Fibroblast of skin of left quadriceps (primary cell): ENCODE measurements around the gene CGNL1.

Source experiments
- DNase-seq, 2 experiments: peaks; one replicate each; pipeline ENCODE4 v3.0.0-alpha.2; 2013; ENCODE audit warnings: low read depth in 2 of 2

CGNL1 gene, protein sequence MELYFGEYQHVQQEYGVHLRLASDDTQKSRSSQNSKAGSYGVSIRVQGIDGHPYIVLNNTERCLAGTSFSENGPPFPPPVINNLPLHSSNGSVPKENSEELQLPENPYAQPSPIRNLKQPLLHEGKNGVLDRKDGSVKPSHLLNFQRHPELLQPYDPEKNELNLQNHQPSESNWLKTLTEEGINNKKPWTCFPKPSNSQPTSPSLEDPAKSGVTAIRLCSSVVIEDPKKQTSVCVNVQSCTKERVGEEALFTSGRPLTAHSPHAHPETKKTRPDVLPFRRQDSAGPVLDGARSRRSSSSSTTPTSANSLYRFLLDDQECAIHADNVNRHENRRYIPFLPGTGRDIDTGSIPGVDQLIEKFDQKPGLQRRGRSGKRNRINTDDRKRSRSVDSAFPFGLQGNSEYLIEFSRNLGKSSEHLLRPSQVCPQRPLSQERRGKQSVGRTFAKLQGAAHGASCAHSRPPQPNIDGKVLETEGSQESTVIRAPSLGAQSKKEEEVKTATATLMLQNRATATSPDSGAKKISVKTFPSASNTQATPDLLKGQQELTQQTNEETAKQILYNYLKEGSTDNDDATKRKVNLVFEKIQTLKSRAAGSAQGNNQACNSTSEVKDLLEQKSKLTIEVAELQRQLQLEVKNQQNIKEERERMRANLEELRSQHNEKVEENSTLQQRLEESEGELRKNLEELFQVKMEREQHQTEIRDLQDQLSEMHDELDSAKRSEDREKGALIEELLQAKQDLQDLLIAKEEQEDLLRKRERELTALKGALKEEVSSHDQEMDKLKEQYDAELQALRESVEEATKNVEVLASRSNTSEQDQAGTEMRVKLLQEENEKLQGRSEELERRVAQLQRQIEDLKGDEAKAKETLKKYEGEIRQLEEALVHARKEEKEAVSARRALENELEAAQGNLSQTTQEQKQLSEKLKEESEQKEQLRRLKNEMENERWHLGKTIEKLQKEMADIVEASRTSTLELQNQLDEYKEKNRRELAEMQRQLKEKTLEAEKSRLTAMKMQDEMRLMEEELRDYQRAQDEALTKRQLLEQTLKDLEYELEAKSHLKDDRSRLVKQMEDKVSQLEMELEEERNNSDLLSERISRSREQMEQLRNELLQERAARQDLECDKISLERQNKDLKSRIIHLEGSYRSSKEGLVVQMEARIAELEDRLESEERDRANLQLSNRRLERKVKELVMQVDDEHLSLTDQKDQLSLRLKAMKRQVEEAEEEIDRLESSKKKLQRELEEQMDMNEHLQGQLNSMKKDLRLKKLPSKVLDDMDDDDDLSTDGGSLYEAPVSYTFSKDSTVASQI

DNA sequence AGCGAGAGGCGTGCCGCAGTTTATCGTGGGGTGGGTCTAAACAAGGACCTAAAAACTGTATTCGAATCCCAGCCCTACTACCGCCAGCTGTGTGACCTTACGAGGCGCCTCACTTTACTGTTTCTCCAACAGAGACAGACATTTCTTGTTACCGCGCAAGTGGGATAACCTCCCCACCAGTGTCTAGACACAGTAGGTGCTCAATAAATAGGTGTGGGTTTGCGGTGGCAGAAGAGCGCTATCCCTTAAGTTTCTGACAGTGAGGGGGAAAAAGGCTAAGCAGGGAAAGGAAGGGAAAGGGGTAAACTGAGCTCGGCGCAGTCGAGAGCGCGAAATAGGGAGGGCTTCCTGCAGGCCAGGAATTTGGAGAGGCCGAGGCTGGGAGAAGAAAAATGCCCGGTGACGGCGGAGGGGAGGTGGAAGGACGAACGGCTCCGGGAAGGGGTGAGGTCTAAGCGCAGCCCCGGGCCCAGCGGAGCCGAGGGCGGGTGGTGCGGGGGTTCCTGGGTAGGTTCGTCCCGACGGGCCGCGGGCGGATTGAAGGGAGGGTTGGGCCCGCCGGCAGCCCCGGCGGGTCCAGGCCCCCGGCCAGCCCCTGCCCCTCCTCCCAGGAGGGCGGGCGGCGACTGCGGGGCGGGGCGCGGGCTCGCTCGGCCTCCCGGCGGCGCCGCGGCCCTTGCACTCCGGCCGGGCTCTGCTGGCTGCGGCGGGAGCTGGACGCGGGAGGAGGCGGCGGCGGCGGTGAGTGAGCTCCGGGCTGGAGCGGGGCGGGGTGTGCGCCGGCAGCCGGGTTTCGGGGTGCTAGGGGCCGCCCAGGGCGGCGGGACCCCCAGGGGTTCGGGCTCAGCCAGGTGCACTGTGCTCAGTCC is at the start of gene CGNL1:
TSS of gene CGNL1 (plus strand) at position 679 of the 869 bp plus-strand sequence. CDS start 61,495 bp downstream, outside the sequence.
- DNase-seq: no peak

DNA sequence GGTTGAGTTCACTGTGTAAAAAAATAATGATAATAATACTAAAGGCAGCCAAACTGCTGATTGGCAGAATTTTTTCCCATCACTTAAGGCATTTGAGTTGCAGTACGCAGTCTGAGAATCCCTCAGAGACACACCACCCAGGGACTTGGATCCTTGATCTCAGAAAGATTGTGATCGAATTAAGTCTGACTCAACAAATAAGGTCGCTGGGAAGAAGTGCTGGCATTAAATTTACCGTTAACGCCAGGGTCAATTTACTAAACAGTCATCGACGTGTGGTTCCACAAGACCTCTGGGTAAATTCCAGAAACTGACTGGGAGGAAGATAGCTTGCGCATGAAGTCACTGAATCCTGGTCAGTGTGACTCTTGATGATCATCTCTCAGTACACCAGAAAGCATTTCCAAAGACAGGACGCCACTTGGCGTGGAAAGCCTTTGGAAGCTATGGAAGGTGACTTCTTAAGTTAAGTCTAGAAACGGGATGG is 48.3 kb upstream of the CGNL1 start:
- peak; percentile 45 to 53 for DNase-seq

DNA sequence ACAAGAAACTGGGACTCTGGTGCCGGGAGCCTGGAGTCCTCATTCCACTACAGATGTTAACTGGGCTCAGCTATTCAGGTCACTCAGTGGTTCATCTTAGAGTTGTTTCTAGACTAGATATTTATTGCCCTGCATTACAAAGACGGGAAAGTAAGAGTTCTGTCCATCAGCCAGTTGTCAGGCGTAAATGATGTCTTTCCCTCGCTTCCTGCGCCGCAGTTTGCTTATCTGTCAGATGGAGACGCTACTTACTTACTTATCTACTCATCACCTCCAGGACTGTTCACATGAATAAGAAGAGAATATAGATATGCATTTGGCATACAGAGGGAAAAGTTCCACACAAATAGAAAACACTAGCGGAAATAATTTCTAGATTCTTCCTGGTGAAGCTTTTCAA is 47.8 kb upstream of the CGNL1 start:
- no peak for DNase-seq

DNA sequence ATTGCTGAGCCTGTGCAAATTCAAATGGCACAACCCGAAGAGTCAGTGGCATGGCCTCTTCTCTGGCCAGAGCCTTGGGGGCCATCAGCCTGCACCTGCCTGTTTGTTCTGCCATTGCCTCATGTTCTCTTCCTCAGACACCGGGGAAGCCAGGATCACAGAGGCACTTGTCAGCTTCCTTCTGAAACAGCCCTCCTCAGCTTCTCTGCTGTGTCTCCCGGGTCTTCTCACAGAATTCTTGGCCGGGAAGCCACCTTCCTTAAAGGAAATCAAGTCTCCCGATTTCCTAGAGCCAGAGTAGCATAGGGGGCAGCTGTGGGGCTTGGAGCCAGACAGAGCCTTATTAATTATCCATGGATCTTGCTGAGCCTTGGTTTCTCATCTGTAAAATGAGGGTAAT is 47.4 kb upstream of the CGNL1 start:
- DNase-seq: no peak

DNA sequence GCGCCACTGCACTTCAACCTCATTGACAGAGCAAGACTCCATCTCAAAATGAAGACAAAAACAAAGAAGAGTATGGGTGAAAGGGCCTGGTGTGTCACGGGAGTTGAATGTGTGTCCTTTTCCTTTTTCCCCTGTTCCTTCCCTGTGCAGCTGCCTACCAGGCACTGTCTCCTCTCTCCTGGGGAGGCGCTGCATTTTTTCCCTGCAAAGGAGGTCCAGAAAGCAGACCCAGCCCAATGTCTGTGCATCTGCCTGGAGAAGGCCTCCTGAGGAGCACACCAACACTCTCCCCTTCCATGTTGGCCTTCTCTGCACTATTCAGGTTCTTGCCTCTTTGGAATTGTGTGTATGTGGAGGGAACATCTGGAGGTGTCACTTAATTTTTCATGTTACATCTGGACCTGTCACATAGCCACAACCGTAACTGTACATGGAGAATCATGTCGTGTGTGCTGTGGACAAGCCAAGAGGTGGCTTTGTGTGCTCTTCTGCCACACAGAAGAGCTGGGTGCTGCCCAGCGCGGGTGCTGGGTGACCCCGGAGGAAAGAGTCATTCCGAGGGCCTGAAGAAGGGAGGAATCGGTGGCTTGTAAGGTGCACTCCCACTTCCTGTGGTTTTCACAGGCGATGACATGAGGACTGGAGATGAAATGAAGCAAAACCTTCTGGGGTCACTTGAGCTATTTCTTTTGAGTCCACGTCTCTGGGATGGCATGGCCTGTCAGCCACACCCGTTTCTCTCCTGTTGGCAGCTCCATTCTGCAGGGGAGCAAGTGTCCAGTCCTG is 46.5 kb upstream of the CGNL1 start:
- DNase-seq: no peak

DNA sequence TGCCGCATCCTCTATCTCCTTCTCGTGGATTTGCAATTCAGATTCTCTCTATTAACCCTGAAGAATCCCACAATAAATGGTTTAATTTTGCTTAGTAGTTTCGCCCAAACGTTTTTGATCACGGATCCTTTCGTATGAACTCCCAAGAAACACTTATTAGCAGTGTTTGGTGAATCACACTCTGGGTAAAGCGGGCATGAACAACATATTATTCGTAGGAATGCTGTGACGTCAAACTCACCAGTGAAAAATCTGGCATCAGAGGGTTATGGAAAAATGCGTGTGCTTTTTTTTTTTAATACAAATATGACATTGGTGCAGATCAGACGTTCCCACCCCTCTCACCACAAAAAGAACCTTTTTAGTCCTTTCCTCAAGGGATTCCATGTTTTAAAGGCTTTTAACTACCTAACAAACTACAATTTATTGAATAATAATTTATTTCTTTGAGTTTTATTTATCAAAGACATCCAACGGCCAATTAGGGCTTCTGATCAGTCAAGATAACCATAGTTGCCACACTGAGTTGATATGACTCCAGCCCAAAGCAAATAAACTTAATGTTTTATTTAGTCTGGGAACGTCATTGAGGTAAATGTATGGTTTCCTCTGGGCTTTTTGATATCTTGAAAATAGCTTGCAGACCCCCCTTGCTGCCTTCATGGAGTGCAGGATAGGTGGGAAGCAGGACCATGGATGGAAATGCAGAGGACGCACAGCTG is 45.5 kb upstream of the CGNL1 start:
- no peak for DNase-seq

DNA sequence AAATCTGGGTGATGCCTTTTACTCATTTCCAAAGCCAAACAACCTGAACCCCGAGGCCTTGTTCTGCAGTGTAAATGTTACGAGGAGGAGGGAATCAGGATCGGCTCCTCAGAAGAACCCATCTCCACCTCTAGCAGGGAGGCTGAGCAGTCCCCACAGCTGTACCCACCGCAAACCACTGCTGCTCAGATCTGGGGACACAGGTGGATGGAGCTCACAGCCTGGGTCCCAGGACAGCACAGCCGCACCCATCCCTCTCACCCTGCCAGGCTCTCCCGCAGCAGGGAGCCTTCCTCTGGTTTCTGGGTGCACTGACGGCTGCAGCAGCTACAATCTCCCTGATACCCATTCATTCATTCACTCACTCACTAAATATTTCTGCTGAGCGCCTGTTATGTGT is 44.0 kb upstream of the CGNL1 start:
- DNase-seq: no peak

DNA sequence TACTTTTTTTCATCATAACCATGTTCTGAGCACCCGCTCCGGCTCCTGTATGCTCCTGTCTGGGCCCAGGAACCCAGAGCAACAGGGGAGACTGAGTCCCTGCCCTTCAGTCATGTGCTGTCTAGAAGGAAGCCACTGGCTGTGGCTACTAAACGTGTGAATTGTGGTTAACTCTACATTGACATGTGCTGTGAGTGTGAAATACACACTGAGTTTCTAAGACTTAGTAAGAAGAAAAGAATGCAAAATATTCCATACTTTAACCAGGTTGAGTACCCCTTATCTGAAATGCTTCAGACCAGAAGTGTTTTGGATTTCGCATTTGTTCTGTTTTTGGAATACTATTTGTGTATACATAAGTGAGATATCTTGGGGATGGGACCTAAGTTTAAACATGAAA is 42.8 kb upstream of the CGNL1 start:
- no peak for DNase-seq

DNA sequence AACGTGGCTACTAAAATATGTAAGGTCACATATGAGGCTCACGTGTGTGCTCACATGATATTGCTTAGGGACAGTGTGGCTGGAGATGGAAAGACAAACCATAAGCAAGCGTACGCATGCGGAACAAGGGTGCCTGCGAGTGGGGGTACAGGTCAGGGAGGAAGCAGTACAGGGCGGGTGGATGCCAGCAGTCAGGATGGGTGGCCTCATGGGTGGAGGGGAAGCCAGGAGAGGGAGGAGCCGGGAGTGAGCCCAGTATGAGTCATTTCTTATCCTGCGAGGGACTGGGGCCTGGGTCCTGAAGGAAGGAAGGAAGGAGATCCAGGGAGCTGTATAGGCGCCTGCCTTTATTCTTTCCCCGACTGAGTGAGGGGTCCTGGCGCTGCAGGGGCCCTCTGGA is 42.0 kb upstream of the CGNL1 start:
- DNase-seq: no peak

DNA sequence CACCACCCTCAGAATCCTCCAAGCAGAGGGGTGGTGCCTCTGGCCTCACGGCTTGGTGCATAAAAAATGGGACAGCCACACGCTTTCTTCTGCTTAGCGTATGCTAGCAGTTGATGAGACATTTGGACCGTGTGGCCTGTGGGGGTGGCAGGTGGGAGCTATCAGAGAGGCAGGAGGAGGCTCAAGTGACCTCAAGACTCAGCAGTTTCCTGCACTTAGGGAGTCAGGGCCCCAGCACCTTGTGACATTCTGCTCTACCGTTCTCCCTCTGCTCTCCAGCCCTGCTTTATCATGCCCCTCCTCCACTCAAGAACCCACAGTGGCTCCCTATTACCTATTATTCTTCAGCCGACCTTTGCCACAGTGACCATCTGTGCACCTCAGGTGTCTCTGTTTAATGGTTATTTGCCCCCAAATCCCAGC is 41.0 kb upstream of the CGNL1 start:
- DNase-seq: no peak

DNA sequence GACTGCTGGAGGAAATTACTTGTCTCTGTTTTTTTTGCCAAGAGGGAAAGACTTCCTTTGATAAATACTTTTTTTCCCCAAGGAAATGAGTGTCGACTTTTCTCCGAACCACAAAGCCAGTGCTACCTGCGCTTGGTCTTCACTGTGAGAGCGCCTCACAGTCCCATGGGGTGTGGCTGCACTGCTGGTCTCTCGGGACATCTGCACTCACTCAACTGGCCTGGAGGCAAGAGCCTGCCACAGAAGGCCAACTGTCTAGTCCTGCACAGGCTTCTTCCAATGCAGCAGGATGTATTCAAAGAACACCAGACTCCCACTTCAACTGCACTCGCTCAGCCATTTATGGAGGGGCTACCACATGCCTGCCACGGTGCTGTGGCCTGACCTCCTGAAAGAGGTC is 40.6 kb upstream of the CGNL1 start:
- no peak for DNase-seq

DNA sequence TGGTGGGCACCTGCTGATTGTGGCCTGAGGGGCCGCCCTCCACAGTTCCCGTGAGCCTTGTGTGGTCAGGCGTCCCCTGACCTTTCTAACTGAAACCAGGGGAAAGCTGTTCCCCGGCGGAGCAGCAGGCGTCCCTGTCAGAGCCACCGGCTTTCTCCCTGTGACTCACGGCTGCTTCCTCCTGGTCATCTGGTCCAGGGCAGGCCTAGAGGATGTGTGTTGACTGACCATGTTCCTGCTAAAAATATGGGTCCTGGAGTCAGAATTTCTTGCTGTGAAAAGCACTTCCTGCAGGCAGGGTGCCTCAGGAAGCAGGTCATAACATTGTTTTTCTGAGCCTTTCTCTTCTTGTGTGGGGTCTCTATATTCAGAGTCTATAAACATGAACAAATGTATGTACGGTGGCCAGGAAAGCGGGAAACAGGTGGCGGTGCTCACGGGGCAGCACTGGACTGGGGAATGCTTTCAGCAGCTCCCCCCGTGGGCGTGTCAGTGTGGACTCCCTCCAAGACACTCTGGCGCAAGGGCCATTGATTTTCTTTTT is 38.4 kb upstream of the CGNL1 start:
- DNase-seq: no peak

DNA sequence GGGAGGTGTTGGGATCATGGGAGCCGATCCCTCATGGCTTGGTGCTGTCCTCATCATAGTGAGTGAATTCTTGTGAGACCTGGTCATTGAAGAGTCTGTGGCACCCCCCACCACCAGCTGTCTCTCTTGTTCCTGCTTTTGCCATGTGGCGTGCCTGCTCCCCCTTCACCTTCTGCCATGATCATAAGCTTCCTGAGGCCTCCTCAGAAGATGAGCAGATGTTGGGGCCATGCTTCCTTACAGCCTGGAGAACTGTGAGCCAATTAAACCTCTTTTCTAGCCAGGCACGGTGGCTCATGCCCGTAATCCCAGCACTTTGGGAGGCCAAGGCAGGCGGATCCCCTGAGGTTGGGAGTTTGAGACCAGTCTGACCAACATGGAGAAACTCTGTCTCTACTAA is 37.0 kb upstream of the CGNL1 start:
- no peak for DNase-seq

DNA sequence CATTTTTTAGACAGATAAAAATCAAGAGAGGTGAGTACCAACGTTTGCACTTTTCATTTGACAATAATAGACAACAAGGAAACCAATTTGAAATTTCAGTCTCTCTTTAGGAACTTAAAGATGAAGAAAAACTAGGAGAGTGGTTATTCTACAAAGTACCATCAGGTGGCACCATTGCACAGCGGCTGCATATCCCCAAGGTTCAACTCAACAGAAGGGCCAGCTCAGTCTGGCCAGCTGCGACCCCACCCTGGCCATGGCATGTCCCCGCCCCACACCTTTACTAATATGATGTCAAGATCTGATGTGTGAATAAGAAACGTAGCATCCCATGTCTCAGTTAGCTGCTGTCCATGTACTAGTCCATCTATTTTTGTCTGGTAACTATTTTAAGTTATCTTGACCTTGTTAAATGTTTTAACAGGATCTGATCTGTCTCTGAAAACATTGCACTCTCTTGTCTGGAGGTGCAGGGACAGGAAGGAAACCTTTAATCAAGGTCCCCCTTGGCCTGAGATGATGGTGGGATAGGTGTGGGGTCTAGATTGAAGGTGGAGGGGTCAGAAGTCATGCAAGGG is 35.5 kb upstream of the CGNL1 start:
- DNase-seq: no peak

DNA sequence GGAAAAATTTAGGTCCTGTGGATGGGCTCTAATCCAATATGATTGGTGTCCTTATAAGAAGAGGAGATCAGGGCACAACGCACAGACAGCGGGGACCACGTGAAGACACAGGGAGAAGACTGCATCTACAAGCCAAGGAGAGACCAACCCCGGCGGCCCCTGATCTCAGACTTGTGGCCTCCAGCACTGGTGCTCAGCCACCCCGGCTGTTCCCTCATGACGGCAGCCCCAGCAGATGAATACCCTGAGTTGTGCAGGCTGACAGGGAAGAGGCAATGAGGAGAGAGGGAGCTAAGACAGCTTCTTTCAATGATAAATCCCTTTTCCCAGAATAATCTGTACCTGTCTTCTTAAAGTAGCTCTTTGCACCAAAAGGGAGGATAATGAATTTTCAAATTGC is 33.3 kb upstream of the CGNL1 start:
- DNase-seq: no peak

DNA sequence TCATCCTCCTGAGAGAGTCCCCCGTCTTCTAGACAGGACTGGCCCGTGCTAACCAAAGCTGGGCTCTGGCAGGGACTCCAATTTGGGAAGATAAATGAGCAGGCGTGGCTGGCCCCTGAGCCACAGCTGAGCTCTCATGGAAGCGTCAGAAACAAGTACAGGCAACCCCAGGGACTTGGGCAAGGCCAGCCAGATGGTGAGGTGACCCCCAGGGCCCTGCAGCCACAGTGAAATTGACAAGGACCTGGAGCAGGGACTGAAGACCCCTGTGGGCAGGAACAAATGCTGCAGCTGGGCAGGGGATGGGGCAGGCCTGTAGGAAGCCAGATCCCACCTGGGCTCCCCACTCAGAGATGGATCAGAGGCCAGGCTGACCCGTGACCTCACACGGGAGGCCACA is 32.8 kb upstream of the CGNL1 start:
- no peak for DNase-seq

DNA sequence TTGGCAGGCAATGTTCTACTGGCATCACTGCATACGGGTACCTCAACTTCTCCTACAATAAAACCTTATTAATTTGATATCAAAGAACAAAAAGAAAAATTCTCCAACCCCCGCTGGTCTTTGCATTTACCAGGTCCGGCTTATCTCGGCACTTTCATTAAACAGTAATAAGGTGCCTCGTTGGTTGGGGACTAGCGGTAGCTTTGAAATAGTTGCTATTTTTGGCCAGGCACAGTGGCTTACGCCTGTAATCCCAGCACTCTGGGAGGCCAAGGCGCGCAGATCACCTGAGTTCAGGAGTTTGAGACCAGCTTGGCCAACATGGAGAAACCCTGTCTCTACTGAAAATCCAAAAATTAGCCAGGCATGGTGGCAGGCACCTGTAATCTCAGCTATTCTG is 32.0 kb upstream of the CGNL1 start:
- no peak for DNase-seq

DNA sequence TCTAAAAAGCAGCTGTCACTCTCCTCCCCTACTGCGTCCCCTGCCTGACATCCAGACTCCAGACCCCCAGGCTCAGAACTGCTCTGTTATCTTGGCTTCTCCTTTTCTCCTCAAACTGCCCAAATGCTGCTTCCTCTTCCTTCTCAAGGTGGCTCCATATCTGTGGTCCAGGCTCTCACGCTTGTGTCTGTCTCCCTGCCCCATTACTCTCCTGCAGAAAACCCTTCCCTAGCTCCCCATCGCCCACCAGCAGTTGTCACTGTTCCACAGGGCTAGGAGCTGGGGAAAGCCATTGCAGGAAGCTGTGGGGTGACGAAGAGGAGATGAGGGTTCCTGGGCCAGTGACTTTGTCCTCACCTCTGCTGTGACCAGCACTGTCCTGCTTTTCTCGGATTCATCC is 30.7 kb upstream of the CGNL1 start:
- no peak for DNase-seq

DNA sequence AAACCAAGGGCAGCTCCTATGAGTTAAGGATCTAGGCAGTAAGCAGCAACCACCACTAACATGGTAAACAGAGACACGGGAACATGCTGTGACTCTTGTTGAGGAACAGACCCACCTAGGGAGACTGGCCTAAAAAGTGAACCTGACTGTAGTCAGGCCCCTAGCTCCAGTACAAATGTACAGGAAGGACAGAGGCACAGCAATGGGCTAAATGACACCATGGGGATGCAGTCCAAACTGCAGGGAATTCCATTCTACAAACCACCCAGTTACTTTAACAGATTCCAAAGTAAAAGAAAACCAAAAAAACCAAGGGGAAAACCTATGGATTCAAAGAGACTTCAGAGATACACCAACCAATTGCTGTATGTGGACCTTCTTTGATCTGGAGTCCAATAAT is 28.2 kb upstream of the CGNL1 start:
- no peak for DNase-seq
